Body of pancreas (tissue), 4 donors: ENCODE measurements around the gene DDIT3. TPM values are rescaled to one million over a fixed set of nuclear protein-coding genes. Genes with fewer than 3 reads are reported as not detected.

Experiments
- ATAC-seq: fragments of 150-250 bp; one replicate; pipeline ENCODE4 v1.9.1; 2016
- DNase-seq, 4 donors: peaks; one replicate each; pipeline ENCODE4 v3.0.0-alpha.2; 2019
- H3K27ac ChIP-seq, 4 donors: fragments of 200-600 bp; sonication (generic); 1 replicate in 3 of 4; 2 replicates in 1 of 4; pipeline versions ENCODE4 v1.5.1 to v1.6.1; 2016 to 2019; ENCODE audit warnings: mild to moderate bottlenecking in 1 of 4, mixed read lengths in 1 of 4, moderate library complexity in 1 of 4
- H3K27me3 ChIP-seq, 2 donors: fragments of 200-600 bp; sonication (generic); one replicate each; pipeline ENCODE4 v1.6.0; 2016; ENCODE audit warnings: mild to moderate bottlenecking in 1 of 2
- H3K36me3 ChIP-seq, 2 donors: fragments of 200-600 bp; sonication (generic); replicated peaks in 1 of 2; 2 replicates each; pipeline ENCODE4 v1.5.1; 2016; ENCODE audit warnings: low read depth in 2 of 2; ENCODE audit not compliant: insufficient read depth in 1 of 2
- H3K4me1 ChIP-seq: fragments of 200-600 bp; sonication (generic); one replicate; pipeline ENCODE4 v1.6.0; 2016
- H3K4me3 ChIP-seq, 2 donors: fragments of 200-600 bp; sonication (generic); 1 replicate in 1 of 2; 2 replicates in 1 of 2; pipeline ENCODE4 v1.5.1; 2016 to 2019
- H3K9me3 ChIP-seq, 3 donors: fragments of 200-600 bp; sonication (generic); 1 replicate in 2 of 3; 2 replicates in 1 of 3; pipeline ENCODE4 v1.5.1; 2016
- POLR2A ChIP-seq, 3 donors: fragments of 450-650 bp; IDR thresholded peaks; one replicate each; pipeline ENCODE4 v1.6.1; 2016; ENCODE audit warnings: antibody characterized with exemption in 3 of 3, mild to moderate bottlenecking in 2 of 3
- WGBS, 2 donors: methylation state at CpG; one replicate each; pipeline ENCODE4 v1.1.5; 2017; 5-methylcytosine and 5-hydroxymethylcytosine counted together
- intact Hi-C: fragments of 100-400 bp; cut with DNase I; formaldehyde crosslinking; loops from one replicate; pipeline ENCODE4 v1.15.1; 2023
- total RNA-seq, 2 donors: library from RNA; depleted of rRNA; stranded (reverse); fragments of >200 nt; gene quantifications; one replicate each; pipeline ENCODE4 v1.1.0, GENCODE V29; 2016
- TF ChIP-seq, protein P1 (sequence below), 7 experiments: fragments of 450-650 bp in 4 of 7; fragments of 200-600 bp in 3 of 7; sonication (generic) in 3 of 7; IDR thresholded peaks; one replicate each; pipeline ENCODE4 v1.5.1; 2016 to 2019; ENCODE audit warnings: antibody characterized with exemption in 7 of 7

The DDIT3 gene
- total RNA-seq, 2 donors from 2014 or later, result 7.3 to 12.7 TPM

- no peaks in the 10 kb centered on the region for H3K9me3 ChIP-seq
- H3K27me3 ChIP-seq, result peaks cover 0 to 17% of the 10 kb centered on the region in 2 donors
- H3K4me3 ChIP-seq, result no peak overlapping the region
- no peaks in the 10 kb centered on the region for H3K36me3 ChIP-seq
- peak overlapping the region in 1 of 4 donors; percentile 43 for H3K27ac ChIP-seq
- H3K4me1 ChIP-seq, result peaks cover 15% of the 10 kb centered on the region
- ATAC-seq (no peak), DNase-seq (no peak)
- intact Hi-C loops, result no loop called here
- 80 to 89% methylated on average over 12 of the region's 15 CpGs for WGBS, 2 donors
- no peak for TF ChIP-seq POLR2A (IDR thresholded peaks at IDR 0.05)
- TF ChIP-seq, protein P1, sequence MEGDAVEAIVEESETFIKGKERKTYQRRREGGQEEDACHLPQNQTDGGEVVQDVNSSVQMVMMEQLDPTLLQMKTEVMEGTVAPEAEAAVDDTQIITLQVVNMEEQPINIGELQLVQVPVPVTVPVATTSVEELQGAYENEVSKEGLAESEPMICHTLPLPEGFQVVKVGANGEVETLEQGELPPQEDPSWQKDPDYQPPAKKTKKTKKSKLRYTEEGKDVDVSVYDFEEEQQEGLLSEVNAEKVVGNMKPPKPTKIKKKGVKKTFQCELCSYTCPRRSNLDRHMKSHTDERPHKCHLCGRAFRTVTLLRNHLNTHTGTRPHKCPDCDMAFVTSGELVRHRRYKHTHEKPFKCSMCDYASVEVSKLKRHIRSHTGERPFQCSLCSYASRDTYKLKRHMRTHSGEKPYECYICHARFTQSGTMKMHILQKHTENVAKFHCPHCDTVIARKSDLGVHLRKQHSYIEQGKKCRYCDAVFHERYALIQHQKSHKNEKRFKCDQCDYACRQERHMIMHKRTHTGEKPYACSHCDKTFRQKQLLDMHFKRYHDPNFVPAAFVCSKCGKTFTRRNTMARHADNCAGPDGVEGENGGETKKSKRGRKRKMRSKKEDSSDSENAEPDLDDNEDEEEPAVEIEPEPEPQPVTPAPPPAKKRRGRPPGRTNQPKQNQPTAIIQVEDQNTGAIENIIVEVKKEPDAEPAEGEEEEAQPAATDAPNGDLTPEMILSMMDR (IDR thresholded peaks at IDR 0.05), result no peak
Observed at GRCh38 chr12:57476993-57477709, 43.2 kb downstream of the DDIT3 start.

DNA sequence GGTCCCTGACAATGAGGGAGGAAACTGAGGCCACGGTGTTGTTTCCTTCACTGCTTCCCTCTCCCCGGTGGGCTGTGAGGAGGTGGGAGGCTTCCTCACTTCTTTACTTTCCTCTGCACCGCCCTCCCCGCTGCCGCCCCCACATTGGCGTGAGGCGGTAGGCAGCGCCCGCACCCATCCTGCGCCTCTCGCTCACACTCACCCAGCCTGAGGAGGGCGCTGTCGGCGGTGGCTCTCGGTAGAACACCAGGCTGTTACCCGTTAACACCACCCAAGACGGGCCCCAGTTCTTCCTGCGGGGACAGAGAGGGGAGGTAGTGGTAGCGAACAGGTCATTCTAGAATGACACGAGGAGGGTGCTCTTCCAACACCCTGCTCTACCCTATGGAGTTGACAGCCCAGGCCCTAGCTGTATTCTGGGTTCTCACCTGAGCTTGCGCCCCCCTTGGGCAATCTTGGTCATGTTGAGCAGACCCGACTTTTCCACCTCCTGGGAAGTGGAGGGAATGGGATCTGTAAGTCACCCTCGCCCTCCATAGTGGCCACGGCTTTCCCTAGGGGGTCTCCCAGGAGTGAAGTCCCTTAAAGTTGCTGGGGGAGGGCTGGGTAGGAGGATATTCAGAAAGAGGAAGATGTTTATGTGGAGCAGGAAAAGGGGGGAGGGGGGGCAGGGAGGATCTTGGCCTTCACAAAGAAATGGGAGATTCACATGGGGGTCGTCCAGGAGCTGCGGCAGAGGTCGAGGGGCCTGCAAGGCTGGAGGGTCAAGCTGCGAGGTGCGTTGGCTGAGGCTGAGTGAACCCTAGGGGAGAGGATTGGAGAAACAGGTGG lies 43.9 kb downstream of the DDIT3 start:
- no peaks in the 10 kb centered on the region for H3K9me3 ChIP-seq
- H3K27ac ChIP-seq, result no peak overlapping the region
- H3K4me1 ChIP-seq, result peaks cover 15% of the 10 kb centered on the region
- H3K27me3 ChIP-seq, result peaks cover 0 to 17% of the 10 kb centered on the region in 2 donors
- TF ChIP-seq POLR2A (IDR thresholded peaks at IDR 0.05), result no peak
- TF ChIP-seq, protein P1 (IDR thresholded peaks at IDR 0.05), result peak in 4 of 7 experiments; percentile 3 to 26 (median 15)
- peak overlapping the region in 1 of 2 donors; percentile 16 for H3K4me3 ChIP-seq
- ATAC-seq (peak; percentile 22), DNase-seq (peak in 1 of 4 donors; percentile 31)
- intact Hi-C loops, result no loop called here
- 18 to 61% methylated on average over 10 to 28 of the region's 29 CpGs for WGBS, 2 donors
- no peaks in the 10 kb centered on the region for H3K36me3 ChIP-seq

- intact Hi-C loops, result no loop called here
- Histone ChIP-seq H3K27ac (no peak overlapping the region), H3K36me3 (no peaks in the 10 kb centered on the region), H3K9me3 (no peaks in the 10 kb centered on the region), H3K27me3 (peaks cover 0 to 17% of the 10 kb centered on the region in 2 donors), H3K4me1 (peaks cover 15% of the 10 kb centered on the region), H3K4me3 (peak overlapping the region in 1 of 2 donors; percentile 16)
- TF ChIP-seq, protein P1 (IDR thresholded peaks at IDR 0.05), result no peak
- TF ChIP-seq POLR2A (IDR thresholded peaks at IDR 0.05), result no peak
- DNase-seq, result peak; percentile 48 to 60 (median 53)
- WGBS, 2 donors, result 13 to 14% methylated on average over 16 to 84 of the region's 84 CpGs
- ATAC-seq, result peak; percentile 64
Observed at GRCh38 chr12:57475271-57476161, 44.8 kb downstream of the DDIT3 start.

GRCh38 chr12:57474862-57475261 lies 45.5 kb downstream of the DDIT3 start:
- H3K27ac ChIP-seq, result no peak overlapping the region
- H3K36me3 ChIP-seq, result no peaks in the 10 kb centered on the region
- TF ChIP-seq, protein P1 (IDR thresholded peaks at IDR 0.05), result no peak
- TF ChIP-seq POLR2A (IDR thresholded peaks at IDR 0.05), result no peak
- ATAC-seq (no peak), DNase-seq (no peak)
- intact Hi-C loops, result no loop called here
- peaks cover 15% of the 10 kb centered on the region for H3K4me1 ChIP-seq
- WGBS, 2 donors, result 64 to 79% methylated on average over 4 to 7 of the region's 7 CpGs
- no peak overlapping the region for H3K4me3 ChIP-seq
- H3K27me3 ChIP-seq, result peaks cover 0 to 17% of the 10 kb centered on the region in 2 donors
- no peaks in the 10 kb centered on the region for H3K9me3 ChIP-seq
